Liver (tissue), 3 donors: ENCODE measurements around the gene DMWD.

Experiments used
- CTCF ChIP-seq: fragments of 150-350 bp; IDR thresholded peaks from 2 replicates; pipeline ENCODE4 v1.5.1; 2017; ENCODE audit warnings: improper control_type of control experiment, low read depth, low read length; ENCODE audit not compliant: missing input control
- GABPA ChIP-seq, 2 donors: IDR thresholded peaks in 1 of 2; conservative IDR thresholded peaks in 1 of 2; 2 replicates each; pipeline ENCODE4 v1.6.1; 2016; ENCODE audit warnings: antibody characterized with exemption in 2 of 2, mild to moderate bottlenecking in 1 of 2, moderate library complexity in 1 of 2
- MAX ChIP-seq: IDR thresholded peaks from 2 replicates; pipeline ENCODE4 v1.6.1; 2016; ENCODE audit warnings: antibody characterized with exemption
- SP1 ChIP-seq: IDR thresholded peaks from 2 replicates; pipeline ENCODE4 v1.6.1; 2018; ENCODE audit warnings: antibody characterized with exemption, mild to moderate bottlenecking
- donor health status: healthy.
- donor health status: healthy.

GRCh38 chr19:45747513-45747912 lies 45.1 kb downstream of the DMWD start:
- TF ChIP-seq MAX, result no peak
- TF ChIP-seq CTCF, result no peak
- no peak for TF ChIP-seq SP1
- no peak for TF ChIP-seq GABPA (IDR thresholded peaks at IDR 0.05 in 1 of 2, conservative IDR thresholded peaks at IDR 0.05 in 1 of 2)
